ENCODE data around the gene IL1B.

GRCh38 chr2:112879491-112880041, 43.0 kb upstream of the IL1B start:
- TF ChIP-seq CTCF (IDR thresholded peaks at IDR 0.05): no peak
- TF ChIP-seq EZH2 (IDR thresholded peaks at IDR 0.05; ENCODE audit: borderline replicate concordance, insufficient read depth, low read depth, low read length, poor library complexity, severe bottlenecking): no peak
